ENCODE data around the gene LRP1B. TPM values are rescaled to one million over a fixed set of nuclear protein-coding genes. Genes with fewer than 3 reads are reported as not detected.
"Not testable (repeated sequence)": the region's sequence is repeated elsewhere in the genome, so short reads cannot be mapped to it uniquely, and the experiment has no call there.

Gene LRP1B
- total and polyA plus RNA-seq, 2 donors (not counting 1 experiment from before 2014, with no cell fraction given) = not detected

- TF ChIP-seq CTCF (IDR thresholded peaks at IDR 0.05) = no peak
- no peak for TF ChIP-seq EZH2 (IDR thresholded peaks at IDR 0.05; ENCODE audit: borderline replicate concordance, insufficient read depth, low read depth, low read length, poor library complexity, severe bottlenecking)
- CTCF ChIA-PET = no interaction called here
- Histone ChIP-seq H3K27ac (ENCODE audit: low read length in 2 of 2) (no peak overlapping the region), H3K79me2 (ENCODE audit: control insufficient read depth, insufficient read depth, low read length) (no peaks in the 10 kb centered on the region), H3K4me3 (ENCODE audit: control extremely low read depth in 1 of 5, extremely low read depth in 1 of 5, insufficient read depth in 1 of 5, low read depth in 2 of 5, low read length in 4 of 5) (no peak overlapping the region), H3K9ac (ENCODE audit: low read length) (no peak overlapping the region), H3K4me2 (replicated peaks; ENCODE audit: low read depth, low read length, poor library complexity, severe bottlenecking) (no peak overlapping the region), H3K36me3 (replicated peaks in 1 of 2; ENCODE audit: control extremely low read depth in 1 of 2, control insufficient read depth in 1 of 2, extremely low read depth in 1 of 2, insufficient read depth in 2 of 2, low read length in 1 of 2) (no peaks in the 10 kb centered on the region), H4K20me1 (ENCODE audit: control insufficient read depth, insufficient read depth, low read length, poor library complexity, severe bottlenecking) (no peaks in the 10 kb centered on the region), H3K4me1 (ENCODE audit: control insufficient read depth in 2 of 2, insufficient read depth in 2 of 2, low read length in 2 of 2) (no peaks in the 10 kb centered on the region), H3K9me3 (ENCODE audit: control extremely low read depth in 1 of 3, control insufficient read depth in 2 of 3, insufficient read depth in 1 of 3, low read length in 2 of 3) (no peaks in the 10 kb centered on the region), H3K27me3 (replicated peaks in 1 of 4; ENCODE audit: control extremely low read depth in 1 of 4, control insufficient read depth in 3 of 4, insufficient read depth in 4 of 4, low read length in 3 of 4) (no peaks in the 10 kb centered on the region), H2AFZ (ENCODE audit: insufficient read depth, low read depth, low read length, poor library complexity, severe bottlenecking) (no peak overlapping the region)
- no CpG with 5 or more reads among the region's 2 CpGs for WGBS (ENCODE audit: insufficient coverage)
- Mint-ChIP-seq H3K27me3 (no peaks in the 10 kb centered on the region), H3K27ac (no peak overlapping the region), H3K4me3 (no peak overlapping the region), H3K4me1 (no peaks in the 10 kb centered on the region), H3K9me3 (ENCODE audit: insufficient read depth) (no peaks in the 10 kb centered on the region)
- DNase-seq = no peak
- POLR2A ChIA-PET = no interaction called here
- ATAC-seq (ENCODE audit: low read depth) = no peak
- intact Hi-C loops (cut with micrococcal nuclease) = no loop called here
Observed at GRCh38 chr2:142088058-142088568, 42.7 kb downstream of the LRP1B start.

GRCh38 chr2:142087585-142087984 is 43.2 kb downstream of the LRP1B start:
- H3K27me3 Mint-ChIP-seq; ATAC-seq (ENCODE audit: low read depth); H3K27ac Mint-ChIP-seq; H3K79me2 ChIP-seq (ENCODE audit: control insufficient read depth, insufficient read depth, low read length); H3K4me1 Mint-ChIP-seq; H3K27ac ChIP-seq (ENCODE audit: low read length in 2 of 2); H3K4me2 ChIP-seq (replicated peaks; ENCODE audit: low read depth, low read length, poor library complexity, severe bottlenecking); CTCF ChIA-PET; intact Hi-C loops (cut with micrococcal nuclease); H3K36me3 ChIP-seq (replicated peaks in 1 of 2; ENCODE audit: control extremely low read depth in 1 of 2, control insufficient read depth in 1 of 2, extremely low read depth in 1 of 2, insufficient read depth in 2 of 2, low read length in 1 of 2); H3K9me3 ChIP-seq (ENCODE audit: control extremely low read depth in 1 of 3, control insufficient read depth in 2 of 3, insufficient read depth in 1 of 3, low read length in 2 of 3); H3K27me3 ChIP-seq (replicated peaks in 1 of 4; ENCODE audit: control extremely low read depth in 1 of 4, control insufficient read depth in 3 of 4, insufficient read depth in 4 of 4, low read length in 3 of 4); H3K9me3 Mint-ChIP-seq (ENCODE audit: insufficient read depth); H3K4me3 Mint-ChIP-seq; H3K4me1 ChIP-seq (ENCODE audit: control insufficient read depth in 2 of 2, insufficient read depth in 2 of 2, low read length in 2 of 2); H3K9ac ChIP-seq (ENCODE audit: low read length); H4K20me1 ChIP-seq (ENCODE audit: control insufficient read depth, insufficient read depth, low read length, poor library complexity, severe bottlenecking); H3K4me3 ChIP-seq (ENCODE audit: control extremely low read depth in 1 of 5, extremely low read depth in 1 of 5, insufficient read depth in 1 of 5, low read depth in 2 of 5, low read length in 4 of 5); H2AFZ ChIP-seq (ENCODE audit: insufficient read depth, low read depth, low read length, poor library complexity, severe bottlenecking); POLR2A ChIA-PET; DNase-seq: not testable (repeated sequence)
- no CpG with 5 or more reads among the region's 2 CpGs for WGBS (ENCODE audit: insufficient coverage)
